ENCODE measurements around the gene N4BP3.
A peak's percentile ranks its signal among the peaks of the same experiment; 100 is the strongest.
"Not testable (repeated sequence)": the region's sequence is repeated elsewhere in the genome, so short reads cannot be mapped to it uniquely, and the experiment has no call there.

Gene N4BP3, protein sequence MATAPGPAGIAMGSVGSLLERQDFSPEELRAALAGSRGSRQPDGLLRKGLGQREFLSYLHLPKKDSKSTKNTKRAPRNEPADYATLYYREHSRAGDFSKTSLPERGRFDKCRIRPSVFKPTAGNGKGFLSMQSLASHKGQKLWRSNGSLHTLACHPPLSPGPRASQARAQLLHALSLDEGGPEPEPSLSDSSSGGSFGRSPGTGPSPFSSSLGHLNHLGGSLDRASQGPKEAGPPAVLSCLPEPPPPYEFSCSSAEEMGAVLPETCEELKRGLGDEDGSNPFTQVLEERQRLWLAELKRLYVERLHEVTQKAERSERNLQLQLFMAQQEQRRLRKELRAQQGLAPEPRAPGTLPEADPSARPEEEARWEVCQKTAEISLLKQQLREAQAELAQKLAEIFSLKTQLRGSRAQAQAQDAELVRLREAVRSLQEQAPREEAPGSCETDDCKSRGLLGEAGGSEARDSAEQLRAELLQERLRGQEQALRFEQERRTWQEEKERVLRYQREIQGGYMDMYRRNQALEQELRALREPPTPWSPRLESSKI

DNA sequence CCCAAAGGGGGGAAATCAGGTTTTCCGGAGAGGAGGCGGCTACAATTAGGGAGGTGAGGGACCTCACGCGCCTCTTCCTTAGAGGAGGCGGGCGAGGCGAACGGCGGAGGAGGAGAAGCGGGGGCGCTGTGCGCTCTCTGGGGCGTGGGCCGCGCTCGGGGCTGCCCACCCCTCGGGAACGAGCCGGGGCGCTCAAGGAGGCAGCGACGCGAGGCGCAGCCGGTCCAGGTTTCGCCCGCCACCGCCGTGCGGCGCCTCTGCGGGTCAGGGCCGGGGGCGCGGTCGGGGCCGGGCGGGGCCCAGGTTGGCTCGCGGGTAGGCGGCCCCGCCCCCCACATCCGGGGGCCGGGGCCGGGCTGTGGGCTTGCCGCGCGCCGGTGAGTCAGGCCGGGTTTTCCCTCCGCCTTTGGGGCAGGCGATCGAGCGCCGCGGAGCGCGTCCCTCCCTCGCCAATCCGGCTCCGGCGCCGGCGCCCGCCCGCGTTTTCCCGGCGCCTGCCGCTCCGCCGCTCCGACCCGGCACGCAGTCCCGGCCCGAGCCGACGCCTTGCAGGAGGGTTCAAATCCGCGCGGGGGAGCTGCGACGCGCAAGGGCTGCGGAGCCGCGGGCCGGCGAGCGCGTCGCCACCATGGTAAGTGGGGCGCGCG is at the start of gene N4BP3:
Gene N4BP3, plus strand, starts transcription at position 392 of the 647 bp plus-strand sequence. CDS start 6,052 bp downstream, outside the sequence.
- DNase-seq, result peak; percentile 63 to 78 (median 75)

DNA sequence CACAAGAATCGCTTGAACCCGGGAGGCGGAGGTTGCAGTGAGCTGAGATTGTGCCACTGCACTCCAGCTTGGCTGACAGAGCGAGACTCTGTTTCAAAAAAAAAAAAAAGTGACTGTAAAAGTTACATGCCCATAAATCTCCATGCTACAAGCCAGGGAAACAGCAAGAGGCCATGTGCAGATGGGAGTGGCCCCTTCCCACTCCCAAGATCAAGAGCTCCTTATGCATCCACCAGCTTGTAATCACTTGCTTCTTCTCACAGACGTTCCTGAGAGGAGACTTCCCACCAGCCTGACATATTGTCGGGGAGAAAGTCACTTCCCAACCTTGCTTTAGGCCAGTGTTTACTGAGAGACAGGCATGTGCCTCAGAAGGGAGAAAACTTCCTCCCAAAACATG is 45.6 kb upstream of the N4BP3 start:
- peak; percentile 26 to 80 (median 61) for DNase-seq

DNA sequence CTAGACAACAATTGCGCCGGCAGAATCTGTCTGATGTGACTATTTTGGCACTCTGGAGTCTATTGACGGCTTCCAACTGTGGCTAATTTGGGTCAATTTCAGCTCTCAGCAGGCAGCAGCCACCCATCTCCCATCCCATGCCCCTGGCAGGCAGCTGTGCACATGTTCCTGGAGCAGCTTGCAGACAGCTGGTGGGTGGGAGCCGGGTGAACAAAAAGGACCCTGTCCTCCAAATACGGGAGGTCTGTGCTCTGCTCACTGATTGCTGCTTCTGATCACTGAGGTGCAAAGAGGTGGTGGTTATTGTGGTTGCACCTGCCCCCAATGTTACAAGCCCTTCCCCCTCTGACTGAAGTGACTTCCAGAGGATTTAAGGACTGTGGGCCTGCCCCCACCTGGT is 45.0 kb upstream of the N4BP3 start:
- peak; percentile 34 to 96 (median 86) for DNase-seq

DNA sequence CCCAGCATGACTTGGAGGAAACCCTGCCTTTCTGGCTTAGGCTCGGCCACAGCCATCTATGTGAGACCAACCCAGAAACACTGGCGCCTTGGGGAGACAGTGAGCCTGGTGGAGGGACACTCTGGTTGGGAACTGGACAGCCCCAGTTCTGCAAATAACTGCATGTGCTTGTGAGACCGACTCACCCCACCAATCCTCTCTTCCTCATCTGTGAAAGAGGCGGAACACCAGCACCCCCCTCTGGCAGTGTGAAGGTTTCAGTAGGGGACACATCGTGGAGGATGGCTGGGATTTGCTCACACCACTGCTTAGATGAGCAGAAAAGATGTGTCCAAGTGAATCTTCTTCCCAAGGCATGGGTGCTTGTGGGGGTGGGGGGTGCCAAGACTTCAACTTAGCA is 43.4 kb upstream of the N4BP3 start:
- DNase-seq, result peak in 2 of 3 experiments; percentile 2 to 26

DNA sequence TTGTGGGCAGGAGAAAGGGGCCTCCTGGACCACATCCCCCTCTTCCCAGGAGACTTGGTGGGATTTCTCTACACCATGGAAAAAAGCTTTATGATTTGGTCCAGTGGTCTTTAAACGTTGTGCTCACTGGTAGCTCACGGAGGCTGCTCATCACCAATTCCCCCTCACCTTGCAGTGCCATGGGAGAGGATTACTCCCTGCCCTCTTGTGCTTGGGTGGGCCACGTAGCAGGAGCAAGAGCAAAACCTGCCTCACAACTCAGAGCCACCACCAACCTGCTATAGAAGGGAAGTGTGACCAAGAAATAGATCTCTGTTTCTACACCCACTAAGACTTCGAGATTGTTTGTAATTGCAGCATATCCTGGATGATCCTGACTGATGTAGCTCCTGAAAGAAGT is 42.2 kb upstream of the N4BP3 start:
- DNase-seq, result no peak

DNA sequence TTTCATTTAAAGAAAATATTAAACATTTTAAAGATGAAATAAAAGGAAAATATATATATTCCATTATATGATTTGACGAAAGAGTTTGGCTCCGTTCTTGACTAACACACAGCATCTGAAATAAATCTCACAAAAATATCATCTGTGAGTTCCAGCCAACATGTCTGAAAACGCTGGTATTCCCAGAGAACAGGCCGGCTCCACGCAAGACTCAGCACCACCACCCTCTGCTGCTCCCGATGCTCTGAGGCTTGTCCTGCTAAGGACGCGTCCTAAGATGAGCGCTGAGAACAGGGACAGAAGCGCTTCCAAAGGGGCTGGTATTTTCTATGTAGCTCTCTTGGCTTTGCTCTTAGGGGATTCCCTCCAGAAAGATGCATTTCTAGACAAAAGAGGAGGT is 40.6 kb upstream of the N4BP3 start:
- DNase-seq, result no peak

DNA sequence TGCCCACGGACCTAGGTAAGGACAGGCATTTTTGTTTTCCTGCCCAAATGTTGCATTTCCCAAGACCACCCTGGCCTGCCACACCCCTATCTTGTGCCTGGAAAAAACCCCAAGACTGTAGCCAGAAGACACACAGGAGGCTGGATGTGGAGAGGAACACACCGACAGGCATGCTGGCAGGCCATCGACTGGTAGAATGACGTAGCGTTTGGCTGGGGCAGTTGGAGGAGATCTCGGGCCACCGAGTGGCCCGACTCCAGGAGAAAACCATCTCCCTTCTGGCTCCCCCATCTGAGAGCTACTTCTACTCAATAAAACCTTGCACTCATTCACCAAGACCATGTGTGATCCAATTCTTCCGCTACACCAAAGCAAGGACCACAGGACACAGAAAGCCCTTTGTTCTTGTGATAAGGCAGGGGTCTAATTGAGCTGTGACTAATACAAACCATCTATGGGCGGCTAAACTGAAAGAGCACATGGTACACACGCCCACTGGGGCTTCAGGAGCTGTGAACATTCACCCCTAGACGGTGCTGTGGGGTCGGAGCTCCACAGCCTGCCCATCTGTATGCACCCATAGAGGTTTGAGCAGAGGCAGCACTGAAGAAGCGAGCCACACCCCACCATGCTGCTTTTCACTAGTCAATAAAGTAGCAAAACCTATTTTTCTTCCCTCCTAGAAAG is 38.9 kb upstream of the N4BP3 start:
- no peak for DNase-seq

DNA sequence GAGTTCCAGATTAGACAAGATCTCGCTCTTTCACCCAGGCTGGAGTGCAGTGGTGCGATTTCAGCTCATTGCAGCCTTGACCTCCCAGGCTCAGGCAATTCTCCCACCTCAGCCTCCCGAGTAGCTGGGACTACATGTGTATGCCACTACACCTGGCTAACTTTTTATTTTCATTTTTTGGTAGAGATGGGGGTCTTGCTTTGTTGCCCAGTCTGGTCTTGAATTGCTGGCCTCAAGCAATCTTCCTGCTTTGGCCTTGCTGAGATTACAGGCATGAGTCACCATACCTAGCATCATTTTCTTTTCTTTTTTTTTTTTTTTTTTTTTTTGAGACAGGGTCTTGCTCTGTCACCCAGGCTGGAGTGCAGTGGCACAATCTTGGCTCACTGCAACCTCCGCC is 36.4 kb upstream of the N4BP3 start:
- not testable (repeated sequence) for DNase-seq

DNA sequence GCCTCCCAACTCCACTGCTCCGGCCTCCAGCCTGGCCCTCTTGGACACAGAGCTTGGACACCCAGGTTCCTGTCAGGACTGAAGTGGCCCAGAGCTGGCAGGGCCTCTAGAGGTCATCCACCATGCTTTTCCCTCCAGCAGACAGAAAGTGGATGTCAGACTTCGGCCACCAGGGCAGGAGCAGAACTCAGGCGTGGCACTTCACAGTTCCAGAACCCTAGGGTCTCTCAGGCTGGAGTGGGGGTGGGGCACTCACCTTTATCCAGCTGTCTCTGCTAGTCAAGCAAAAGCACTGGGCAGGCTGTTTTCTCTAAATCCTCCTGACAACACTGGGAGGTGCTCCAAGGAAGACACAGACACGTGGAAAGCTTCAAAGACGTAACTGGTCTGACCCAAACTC is 35.6 kb upstream of the N4BP3 start:
- DNase-seq, result no peak

DNA sequence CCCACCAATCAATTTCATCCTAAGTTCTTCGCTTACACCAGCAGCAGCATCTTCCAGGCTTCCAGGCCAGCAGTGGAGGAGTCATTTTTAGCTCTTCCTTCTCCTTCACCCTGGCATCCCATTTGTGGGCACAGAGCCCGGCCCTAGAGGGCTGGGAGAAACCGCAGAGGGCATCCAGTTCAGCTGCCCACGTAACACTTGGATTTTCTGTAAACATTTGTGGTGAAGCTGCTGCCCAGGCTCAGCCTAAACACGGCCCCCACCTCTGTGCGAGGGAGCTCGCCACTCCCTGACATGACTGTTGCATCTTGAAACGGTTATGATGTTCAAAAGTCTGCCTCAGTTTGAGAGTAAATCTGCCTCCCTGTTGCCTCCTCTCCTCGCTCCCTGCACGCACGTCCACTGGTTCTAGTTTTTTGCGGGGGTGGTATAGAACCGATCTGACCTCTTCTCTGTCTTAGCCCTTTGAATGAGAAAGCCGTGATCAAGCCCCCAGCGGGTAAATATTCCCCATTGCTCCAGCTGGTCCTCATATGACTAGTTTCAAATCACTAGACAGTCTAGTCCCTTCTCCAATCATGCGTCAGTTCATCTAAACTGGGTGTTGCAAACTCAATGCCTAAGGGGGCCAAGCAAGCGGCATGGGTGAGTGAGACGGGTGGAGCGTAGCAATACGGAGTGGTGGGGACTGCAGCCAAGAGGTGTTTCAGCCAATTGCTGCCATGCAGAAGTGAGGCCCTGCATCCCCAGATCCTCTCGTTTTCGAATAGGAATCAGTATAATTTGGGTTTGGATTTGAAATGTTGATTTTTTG is 34.9 kb upstream of the N4BP3 start:
- DNase-seq, result no peak

DNA sequence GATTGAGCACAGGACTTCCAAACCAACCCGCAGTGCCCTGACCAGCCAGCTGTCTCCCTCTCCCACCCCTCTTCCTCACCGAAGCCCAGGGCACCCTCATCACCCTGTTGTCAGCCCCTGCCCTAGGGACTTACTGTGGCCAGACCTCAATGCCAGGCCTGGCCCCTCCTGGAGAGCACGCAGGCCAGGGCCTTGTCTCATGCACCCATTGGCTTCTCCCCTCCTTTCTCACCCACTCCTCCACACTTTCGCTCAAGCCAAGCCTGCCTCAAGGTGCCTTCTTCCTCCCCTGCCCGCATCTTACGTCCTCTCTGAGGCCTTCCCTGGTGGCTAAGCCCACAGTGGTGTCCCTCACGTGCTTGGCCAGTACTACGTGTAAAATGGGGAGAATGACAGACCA is 33.3 kb upstream of the N4BP3 start:
- no peak for DNase-seq

DNA sequence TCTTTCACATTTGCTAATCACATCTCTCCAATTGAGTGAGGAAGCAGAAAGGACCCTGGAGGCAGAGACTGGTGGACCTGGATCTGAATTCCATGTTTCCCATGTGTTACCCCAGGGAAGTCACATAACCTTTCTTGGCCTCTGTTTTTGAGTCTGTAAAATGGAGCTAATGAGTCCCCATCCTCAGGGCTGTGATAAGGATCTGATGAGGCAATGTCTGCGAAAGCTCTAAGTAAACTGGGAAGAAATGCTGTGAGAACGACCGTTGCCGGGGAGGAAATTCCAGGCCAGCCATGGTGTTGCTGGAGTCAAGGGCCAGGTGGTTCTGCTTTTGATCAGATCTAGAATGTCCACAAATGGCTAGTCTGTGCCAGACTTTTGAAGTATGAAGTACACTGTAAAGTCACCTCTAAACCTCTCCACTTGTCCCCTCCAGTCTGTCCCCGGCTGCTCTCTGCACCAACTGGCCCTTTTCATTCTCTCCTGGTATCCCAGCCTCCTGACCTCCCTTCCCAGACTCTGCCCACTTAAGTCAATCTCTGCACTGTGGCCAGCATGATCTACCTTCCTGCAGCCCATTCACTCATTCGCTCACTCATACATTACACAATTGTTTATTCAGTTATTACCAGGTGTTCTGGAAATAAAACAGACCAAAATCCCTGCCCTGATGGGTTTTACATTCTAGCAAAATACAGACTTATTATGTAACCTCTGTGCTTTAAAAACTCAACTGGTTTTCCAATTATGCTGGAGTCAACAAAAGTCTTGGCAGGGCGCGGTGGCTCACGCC is 32.5 kb upstream of the N4BP3 start:
- no peak for DNase-seq

DNA sequence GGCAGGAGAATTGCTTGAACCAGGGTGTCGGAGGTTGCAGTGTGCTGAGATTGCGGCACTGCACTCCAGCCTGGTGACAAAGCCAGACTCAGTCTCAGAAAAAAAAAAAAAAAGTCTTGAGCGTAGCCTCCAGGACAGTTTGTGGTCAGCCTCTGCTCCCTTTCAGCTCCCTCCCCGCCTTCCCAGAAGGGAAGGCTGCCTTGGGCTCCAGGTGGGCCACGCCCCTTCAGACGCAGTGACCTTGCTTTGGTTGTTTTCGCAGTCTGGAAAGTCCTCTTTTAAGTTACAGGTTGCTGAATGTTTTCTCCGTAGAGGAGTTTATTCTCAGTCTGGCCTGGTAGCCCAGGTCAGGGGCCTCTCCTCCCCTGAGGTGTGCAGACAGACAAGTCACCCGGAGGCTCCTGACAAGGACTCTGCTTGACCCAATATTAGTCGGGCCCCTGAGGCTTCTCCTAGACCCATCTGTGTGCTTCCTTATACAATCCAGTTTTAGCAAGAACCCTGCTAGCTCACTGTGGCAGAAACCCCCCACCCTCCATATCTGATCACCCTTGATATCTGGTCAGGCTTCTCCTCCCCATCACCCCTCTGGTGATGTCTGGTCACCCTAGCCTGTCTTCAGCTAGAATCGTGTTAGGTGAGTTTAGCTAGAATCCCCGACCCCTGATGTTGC is 31.6 kb upstream of the N4BP3 start:
- no peak for DNase-seq

DNA sequence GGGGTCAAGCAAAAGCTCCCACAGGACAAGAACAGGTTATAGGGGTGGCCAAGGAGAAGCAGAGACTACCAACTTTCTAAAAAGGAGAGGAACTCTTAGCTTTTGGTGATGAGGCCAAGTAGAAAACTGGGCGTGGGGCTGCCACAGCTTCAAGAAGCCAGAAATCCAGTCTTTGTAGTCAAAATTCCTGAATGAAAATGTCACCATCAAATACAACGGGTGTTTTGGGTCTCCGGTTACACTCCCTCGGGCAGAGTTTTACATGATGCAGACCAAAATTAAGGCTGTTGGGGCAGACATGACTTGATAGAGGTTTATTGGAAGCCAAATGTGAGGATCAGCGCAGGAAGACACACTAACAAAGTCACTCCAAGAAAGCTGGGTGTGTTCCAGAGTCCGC is 29.4 kb upstream of the N4BP3 start:
- no peak for DNase-seq

DNA sequence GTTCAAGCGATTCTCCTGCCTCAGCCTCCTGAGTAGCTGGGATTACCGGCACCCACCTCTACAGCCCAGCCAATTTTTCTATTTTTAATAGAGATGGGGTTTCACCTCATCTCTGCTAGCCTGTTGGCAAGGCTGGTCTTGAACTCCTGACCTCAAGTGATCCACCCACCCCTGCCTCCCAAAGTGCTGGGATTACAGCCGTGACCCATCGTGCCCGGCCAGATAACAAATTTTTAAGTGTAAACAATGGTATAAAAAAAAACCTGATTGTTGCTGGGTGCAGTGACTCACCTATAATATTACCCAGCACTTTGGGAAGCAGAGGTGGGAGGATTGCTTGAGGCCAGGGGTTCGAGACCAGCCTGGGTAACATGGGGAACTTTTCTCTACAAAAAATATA is 28.0 kb upstream of the N4BP3 start:
- no peak for DNase-seq

DNA sequence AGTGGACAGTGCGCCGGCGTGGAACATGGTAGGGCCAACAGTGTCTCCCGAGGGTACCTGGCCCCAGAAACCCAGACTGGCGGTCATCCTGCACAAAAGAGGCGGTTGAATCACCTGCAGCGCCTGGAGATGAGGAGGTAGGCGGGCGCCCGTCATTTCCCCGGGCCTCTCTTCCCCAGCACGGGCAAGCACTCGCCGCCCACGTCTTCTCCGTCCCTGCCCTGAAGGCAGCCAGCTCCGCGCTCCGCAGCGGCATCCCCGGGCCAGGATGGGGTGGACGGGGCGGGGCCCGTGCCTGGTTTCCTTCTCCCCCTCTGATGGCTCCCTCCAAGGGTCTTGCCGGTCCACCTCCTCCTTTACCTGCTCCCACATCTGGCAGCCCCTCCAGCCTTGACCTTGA is 27.1 kb upstream of the N4BP3 start:
- DNase-seq, result no peak

DNA sequence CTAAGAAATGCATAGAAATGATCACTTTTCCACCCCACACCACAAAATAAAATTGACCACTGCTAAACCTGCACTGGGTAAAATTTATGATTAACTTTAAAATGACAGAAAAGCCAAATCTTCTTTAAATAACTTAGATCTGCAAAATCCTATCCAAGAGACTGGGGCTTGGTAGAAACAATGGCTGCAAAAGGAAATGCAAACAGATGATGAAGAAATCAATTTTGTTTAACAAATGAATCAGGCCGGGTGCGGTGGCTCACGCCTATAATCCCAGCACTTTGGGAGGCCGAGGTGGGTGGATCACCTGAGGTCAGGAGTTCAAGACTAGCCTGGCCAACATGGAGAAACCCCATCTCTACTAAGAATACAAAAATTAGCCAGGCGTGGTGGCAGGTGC is 26.1 kb upstream of the N4BP3 start:
- not testable (repeated sequence) for DNase-seq

DNA sequence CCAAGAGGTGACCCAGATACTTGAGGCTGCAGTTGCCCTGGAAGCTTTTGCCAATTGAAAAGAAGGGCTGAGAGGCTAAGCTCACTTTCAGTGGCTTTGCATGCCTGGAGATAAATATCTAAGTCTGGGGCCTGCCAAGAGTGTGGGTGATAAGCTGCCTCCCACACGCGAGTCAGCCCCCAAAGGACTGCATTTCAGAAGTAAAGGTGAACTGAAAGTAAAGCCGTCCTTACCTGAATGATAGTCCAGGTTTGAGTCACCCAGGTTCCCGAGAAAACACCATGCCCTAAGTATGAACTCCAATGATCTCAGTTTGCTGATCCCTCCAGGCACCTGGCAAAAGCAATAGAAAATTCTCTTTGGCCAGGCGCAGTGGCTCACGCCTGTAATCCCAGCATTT is 22.5 kb upstream of the N4BP3 start:
- DNase-seq, result no peak

DNA sequence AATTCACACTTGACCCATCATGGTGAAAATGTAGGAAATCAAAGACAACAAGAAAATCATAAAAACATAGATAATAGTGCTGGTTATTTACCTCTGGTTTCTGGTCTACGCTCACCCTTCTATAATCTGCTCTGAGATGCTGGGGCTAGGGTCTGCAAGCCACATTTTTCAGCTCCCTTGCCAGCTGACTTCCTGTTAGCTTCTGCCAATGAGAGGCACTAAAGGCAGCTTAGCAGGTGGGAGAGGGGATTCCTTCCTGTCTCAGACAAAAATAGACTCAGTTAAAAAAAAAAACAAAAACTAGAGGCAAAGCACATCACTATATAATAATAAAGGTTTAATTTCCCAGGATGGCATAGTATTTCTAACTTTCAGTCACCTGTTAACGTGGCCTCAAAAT is 20.2 kb upstream of the N4BP3 start:
- DNase-seq, result no peak

DNA sequence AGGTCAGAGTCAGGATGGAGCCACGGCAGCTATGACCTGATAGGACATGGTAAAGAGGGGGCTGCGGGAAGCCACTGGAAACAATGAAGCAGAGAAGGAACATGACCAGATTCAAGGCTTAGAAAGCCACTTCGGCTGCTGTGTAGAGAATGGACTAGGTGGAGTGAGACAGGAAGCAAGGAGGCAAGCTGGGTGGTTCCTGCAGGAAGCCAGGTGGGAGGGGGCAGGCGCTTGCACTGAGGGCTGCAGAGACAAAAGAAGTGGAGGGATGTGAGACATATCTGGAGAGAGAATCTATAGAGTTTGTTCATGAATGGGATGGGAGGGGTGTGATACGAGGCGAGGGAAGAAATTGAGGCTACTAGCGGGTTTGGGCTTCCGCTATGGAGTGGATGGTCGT is 19.0 kb upstream of the N4BP3 start:
- DNase-seq, result no peak

DNA sequence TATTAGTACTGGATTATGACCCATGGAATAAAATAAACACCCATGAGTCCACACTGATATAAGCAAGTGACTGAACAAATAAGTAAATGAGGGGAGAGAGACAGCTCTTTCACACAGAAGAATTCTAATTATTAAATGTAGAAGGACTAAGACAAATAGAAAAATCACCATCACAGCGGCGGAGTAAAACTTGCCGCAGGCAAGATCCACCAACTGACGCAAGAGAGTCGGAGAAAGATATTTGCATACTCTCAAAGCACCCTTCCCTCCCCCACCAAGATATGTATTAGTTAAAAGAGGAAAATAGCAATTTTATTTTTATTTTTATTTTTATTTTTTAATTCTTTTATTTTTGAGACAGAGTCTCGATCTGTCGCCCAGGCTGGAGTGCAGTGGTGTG is 14.6 kb upstream of the N4BP3 start:
- DNase-seq, result no peak

Data from NCI-H1417 (cell line).